Activated CD8-positive, alpha-beta memory T cell treated with anti-CD3 and anti-CD28 coated beads, Interleukin-2, amount 50 U/mL, for 1 hour (primary cell): ENCODE results near the gene ARL16.

ENCODE experiments used
- DNase-seq: peaks from one replicate; pipeline ENCODE4 v3.0.0-alpha.2; 2020; ENCODE audit errors: extremely low read depth

The ARL16 gene

GRCh38 chr17:81672954-81673353 is 10.6 kb downstream of the ARL16 start:
- no peak for DNase-seq

- no peak for DNase-seq
These were observed 11.1 kb downstream of the ARL16 start for GRCh38 chr17:81672504-81672903.

DNA sequence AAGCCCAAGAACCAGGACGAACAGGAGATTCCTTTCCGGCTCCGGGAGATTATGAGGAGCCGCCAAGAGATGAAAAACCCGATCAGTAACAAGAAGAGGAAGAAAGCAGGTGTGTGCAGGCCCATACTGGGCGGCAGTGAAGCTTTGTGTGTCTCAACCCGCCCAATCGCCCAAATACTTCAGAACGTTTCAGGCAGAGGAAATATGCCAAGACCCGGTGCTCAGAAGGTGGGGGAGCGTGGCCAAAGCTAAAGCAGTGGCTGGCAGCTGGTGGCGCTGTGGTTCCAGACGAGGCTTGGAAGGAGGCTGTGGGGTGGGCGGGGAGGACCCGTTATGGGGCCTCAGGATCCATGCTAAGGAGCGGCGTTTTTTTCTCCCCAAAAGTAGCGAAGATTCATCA is 15.8 kb downstream of the ARL16 start:
- DNase-seq, result no peak

GRCh38 chr17:81666342-81667191 is 17.0 kb downstream of the ARL16 start, which contains the start of the genes CCDC137 and OXLD1:
Gene CCDC137 (plus strand): TSS chr17:81666737. CDS start chr17:81666767, 30 bp downstream.
Gene OXLD1 (minus strand): TSS chr17:81666605. CDS start chr17:81666577, 28 bp downstream.
- DNase-seq, result peak; percentile 78

GRCh38 chr17:81666092-81666341 is 17.6 kb downstream of the ARL16 start:
- no peak for DNase-seq

DNA sequence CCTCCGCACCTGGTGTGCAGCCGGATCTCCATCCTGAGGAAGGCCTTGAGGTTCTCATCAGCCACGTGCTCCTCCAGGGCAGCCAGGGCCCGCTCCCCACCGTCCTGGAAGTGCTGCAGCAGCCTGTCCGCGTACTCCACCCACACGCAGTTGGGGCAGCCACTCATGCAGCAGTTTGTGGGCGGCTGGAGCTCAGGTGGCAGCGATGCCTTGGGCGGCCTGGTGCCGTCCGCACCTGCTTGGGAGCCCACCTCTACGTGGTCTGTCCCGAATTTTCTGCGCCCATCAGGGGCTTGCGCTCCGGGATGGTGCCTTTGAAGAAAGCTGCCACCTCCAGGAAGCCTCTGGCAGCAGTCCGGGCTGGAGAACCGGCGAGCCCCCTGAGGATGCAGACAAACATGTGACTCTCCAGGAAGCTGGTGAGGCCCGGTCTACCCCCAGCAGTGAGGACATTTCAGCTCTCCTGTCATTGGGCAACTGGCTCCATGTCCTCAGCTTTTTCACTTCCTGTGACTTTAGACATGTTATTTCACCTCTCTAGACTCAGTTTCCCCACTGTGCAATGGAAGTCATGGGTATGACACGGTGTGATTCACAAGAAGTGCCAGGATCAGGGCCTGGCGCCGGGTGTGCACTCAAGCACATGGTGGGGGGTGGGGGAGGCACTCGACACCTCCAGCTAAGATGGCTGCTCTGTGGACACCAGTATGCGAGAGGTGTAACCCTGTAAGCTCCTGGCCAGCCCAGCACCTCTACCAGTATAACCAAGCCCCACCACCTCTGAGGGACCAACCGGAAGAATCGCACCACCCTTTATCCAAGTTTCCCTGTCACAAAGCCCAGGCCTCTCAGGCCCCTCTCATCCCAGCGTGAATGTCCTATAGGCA is 18.1 kb downstream of the ARL16 start:
- no peak for DNase-seq

GRCh38 chr17:81664051-81664470 is 19.5 kb downstream of the ARL16 start:
- no peak for DNase-seq

DNA sequence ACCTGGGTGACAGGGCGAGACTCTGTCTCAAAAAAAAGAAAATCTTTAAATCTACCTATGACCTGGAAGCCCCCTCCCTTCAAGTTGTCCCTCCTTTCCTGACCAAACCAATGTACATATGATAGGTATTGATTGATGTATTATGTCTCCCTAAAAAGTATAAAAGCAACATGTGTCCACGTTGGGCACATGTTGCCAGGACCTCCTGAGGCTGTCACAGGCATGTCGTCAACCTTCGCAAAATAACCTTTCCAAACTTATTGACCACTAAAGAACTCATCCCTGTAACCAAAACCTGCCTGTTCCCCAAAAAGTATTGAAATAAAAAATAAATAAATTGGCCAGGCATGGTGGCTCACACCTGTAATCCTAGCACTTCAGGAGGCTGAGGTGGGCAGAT is 21.6 kb downstream of the ARL16 start:
- no peak for DNase-seq

DNA sequence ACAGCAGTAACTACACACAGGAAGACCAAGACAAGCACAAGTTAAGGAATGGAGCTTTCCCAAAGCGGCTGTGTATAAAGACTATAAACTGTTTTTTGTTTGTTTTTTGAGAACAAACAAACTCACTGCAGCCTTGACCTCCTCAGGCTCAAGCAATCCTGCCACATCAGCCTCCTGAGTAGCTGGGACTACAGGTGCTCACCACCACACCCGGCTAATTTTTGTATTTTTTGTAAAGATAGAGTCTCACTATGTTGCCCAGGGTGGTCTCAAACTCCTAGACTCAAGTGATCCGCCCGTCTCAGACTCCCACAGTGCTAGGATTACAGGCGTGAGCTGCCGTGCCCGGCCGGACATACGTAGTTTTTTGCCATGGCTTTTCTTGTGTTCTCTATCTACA is 23.2 kb downstream of the ARL16 start:
- DNase-seq, result no peak

GRCh38 chr17:81659038-81659437 is 24.6 kb downstream of the ARL16 start:
- DNase-seq, result no peak

- DNase-seq, result no peak
These were observed 26.8 kb downstream of the ARL16 start for GRCh38 chr17:81656835-81657234.

GRCh38 chr17:81656118-81656743 is 27.4 kb downstream of the ARL16 start, which contains the start of gene PDE6G:
Gene PDE6G (minus strand): TSS chr17:81656542. CDS start chr17:81653305, 3,237 bp downstream.
- no peak for DNase-seq

DNA sequence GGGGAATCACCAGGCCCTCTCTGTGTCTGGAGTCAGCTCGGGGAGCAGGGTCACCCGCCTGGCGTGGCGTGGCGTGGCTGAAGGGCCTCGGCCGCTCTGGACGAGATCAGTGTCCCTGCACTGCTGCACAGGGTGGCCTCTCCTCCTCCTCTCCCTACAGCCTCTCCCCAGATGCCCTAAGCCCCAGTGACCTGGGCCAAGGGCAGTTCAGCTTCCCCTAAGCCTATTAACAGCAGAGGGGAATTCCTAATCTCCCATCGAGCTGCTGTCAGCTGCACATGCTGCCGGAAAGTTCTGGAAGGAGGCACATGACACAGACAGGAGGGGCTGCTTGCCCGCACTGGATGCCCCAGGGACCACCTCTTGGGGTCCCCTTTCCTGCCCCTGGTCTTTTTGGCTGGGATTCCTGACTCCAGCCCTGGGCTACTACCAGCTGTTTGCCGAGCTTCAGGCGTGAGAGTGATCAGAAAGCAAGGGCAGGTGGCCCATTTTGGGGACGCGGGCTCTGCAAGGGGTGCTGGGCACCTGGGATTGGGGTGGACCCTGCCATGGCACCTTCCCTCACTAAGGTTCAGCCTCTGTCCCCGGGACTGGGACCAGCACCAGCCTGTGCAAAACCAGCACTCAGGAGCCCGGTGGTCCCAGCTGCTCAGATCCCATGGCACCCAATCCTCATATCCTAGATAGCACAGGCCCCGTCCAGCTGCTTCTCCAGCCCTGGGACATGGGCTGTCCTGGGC is 28.0 kb downstream of the ARL16 start:
- no peak for DNase-seq

DNA sequence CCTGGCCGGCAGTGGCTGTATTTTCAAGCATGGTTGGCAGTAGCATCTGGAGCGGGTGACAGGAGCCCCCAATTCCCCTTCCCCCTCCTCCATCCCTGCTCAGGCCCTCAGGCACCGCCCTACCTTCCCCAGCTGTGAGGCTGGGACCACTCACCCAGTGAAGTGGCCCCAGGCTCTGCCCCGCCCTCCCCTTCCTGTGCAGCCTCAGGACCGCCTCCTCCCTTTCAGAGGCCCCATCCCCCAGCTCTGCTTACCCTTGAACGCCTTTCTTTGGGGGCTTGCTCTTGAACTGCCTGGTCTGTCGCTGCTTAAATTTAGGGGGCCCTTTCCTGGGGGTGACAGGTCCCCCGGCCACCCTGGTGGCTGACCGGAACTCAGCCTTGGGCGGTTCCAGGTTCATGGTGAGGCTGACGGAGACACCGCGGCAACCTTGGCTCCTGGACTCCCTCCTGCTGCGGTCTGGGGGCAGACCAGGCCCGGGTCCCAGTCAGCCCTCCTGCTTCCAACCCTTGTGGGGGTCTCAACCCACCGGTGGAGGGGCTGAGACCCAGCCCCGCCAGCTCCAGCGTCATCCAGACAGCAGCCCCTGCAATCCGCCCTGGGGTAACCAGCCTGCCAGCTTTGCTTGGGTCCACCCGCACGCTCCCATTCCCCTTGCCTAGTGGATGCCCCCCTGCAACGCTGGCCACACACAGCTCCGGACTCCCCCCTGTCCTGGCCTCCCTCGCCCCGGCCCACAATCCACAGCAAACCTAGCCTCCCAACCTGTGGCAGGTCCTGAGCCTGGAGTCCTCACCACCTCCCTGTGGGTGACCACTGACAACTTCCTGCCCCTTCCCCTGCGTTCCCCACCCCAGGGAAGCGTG is 30.5 kb downstream of the ARL16 start:
- DNase-seq, result no peak

DNA sequence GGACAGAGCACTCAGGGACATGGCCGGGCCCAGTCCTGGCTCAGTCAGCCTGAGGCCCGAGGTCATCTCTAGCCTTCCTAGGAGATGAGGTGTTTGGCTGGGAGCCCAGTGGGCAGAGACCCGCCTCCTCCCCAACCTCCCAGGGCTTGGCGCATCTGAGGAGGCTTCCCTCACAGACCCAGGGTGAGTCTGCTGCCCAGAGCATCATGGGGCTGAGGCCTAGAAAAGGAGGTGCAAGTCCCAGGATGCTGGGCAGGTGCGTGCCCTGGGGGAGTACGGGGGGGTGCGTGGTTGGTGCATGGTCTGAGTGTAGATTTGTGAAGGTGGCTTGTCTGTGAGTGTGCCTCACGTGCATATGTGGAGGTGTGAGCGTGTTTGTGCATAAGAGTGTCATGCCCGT is 31.9 kb downstream of the ARL16 start:
- no peak for DNase-seq

- DNase-seq, result no peak
These were observed 32.6 kb downstream of the ARL16 start for GRCh38 chr17:81650951-81651350.

GRCh38 chr17:81648707-81649085 is 34.9 kb downstream of the ARL16 start:
- no peak for DNase-seq

- DNase-seq, result no peak
These were observed 35.4 kb downstream of the ARL16 start for GRCh38 chr17:81648013-81648706.

DNA sequence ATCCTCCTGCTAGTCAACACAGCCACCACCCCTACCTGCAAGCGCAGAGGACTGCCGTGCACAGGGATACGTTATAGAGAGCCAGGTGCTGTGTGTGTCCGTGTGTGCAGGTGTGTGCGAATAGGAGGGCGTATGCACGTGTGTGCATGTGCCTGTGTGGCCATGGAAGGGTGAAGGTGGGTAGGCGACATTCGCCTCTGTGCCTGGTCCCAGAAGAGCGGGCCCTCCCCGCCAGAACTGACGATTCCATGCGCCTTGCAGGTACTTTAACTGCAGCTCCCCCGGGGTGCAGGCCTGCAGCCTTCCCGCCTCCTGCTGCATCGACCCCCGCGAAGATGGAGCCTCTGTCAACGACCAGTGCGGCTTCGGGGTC is 36.0 kb downstream of the ARL16 start:
- DNase-seq, result no peak
